CD14-positive monocyte (primary cell): Measurements from ENCODE around the gene SLC38A9. TPM values are rescaled to one million over a fixed set of nuclear protein-coding genes. Genes with fewer than 3 reads are reported as not detected.

Experiments used
- DNase-seq, 3 donors: peaks; one replicate each; pipeline ENCODE4 v3.0.0-alpha.2; 2011 to 2022
- H2AFZ ChIP-seq: 2 replicates; pipeline ENCODE4 v1.6.0; 2012; ENCODE audit warnings: mild to moderate bottlenecking, low read depth, low read length, inconsistent platforms; ENCODE audit not compliant: insufficient read depth, poor library complexity, severe bottlenecking
- H3K27ac ChIP-seq, 2 donors: 1 replicate in 1 of 2; 2 replicates in 1 of 2; pipeline ENCODE4 v1.5.1; 2012 to 2013; ENCODE audit warnings: low read length in 2 of 2, control low read depth in 1 of 2, inconsistent platforms in 1 of 2, low read depth in 1 of 2, mild to moderate bottlenecking in 1 of 2
- H3K27me3 ChIP-seq, 2 donors: one replicate each; pipeline versions ENCODE4 v1.6.0 to v1.6.1; 2011 to 2013; ENCODE audit warnings: low read length in 2 of 2; ENCODE audit not compliant: control insufficient read depth in 2 of 2, insufficient read depth in 2 of 2
- H3K36me3 ChIP-seq, 2 donors: replicated peaks in 1 of 2; 1 replicate in 1 of 2; 2 replicates in 1 of 2; pipeline versions ENCODE4 v1.5.1 to v1.6.1; 2012 to 2013; ENCODE audit warnings: low read length in 2 of 2, control low read depth in 1 of 2, inconsistent platforms in 1 of 2, mild to moderate bottlenecking in 1 of 2; ENCODE audit not compliant: insufficient read depth in 2 of 2, control insufficient read depth in 1 of 2
- H3K4me1 ChIP-seq, 2 donors: 1 replicate in 1 of 2; 2 replicates in 1 of 2; pipeline versions ENCODE4 v1.5.1 to v1.6.1; 2012 to 2013; ENCODE audit warnings: low read length in 2 of 2, control low read depth in 1 of 2, inconsistent platforms in 1 of 2, mild to moderate bottlenecking in 1 of 2, moderate library complexity in 1 of 2; ENCODE audit not compliant: insufficient read depth in 2 of 2, control insufficient read depth in 1 of 2
- H3K4me2 ChIP-seq: replicated peaks from 2 replicates; pipeline ENCODE3; 2012; ENCODE audit warnings: low read length, moderate library complexity, mild to moderate bottlenecking; ENCODE audit not compliant: poor library complexity, severe bottlenecking; ENCODE audit errors: extremely low read depth
- H3K4me3 ChIP-seq, 3 experiments: fragments of 200-600 bp in 1 of 3; sonication (generic) in 1 of 3; replicated peaks in 1 of 3; 1 replicate in 2 of 3; 2 replicates in 1 of 3; pipeline ENCODE4 v1.5.1; 2011 to 2013; ENCODE audit warnings: low read length in 3 of 3, mild to moderate bottlenecking in 3 of 3, control low read depth in 2 of 3, low read depth in 2 of 3, inconsistent platforms in 1 of 3, moderate library complexity in 1 of 3
- H3K79me2 ChIP-seq: 2 replicates; pipeline ENCODE4 v1.6.0; 2012; ENCODE audit warnings: mild to moderate bottlenecking, control low read depth, inconsistent platforms, low read length, moderate library complexity; ENCODE audit not compliant: insufficient read depth
- H3K9ac ChIP-seq: 2 replicates; pipeline ENCODE4 v1.6.0; 2017; ENCODE audit warnings: low read length, mild to moderate bottlenecking; ENCODE audit not compliant: insufficient read depth, poor library complexity, severe bottlenecking
- H3K9me3 ChIP-seq, 2 donors: replicated peaks in 1 of 2; 1 replicate in 1 of 2; 2 replicates in 1 of 2; pipeline versions ENCODE4 v1.5.1 to v1.6.1; 2012 to 2013; ENCODE audit warnings: low read length in 2 of 2, control low read depth in 1 of 2; ENCODE audit not compliant: control insufficient read depth in 1 of 2, insufficient read depth in 1 of 2
- H4K20me1 ChIP-seq: 2 replicates; pipeline ENCODE4 v1.6.0; 2012; ENCODE audit warnings: mild to moderate bottlenecking, low read length, control low read depth, moderate library complexity; ENCODE audit not compliant: insufficient read depth
- H3K27ac Mint-ChIP-seq, 7 donors: one replicate each; pipeline ENCODE4 v1.8.0; 2020; ENCODE audit warnings: mild to moderate bottlenecking in 7 of 7, mixed read lengths in 7 of 7, moderate library complexity in 6 of 7, inconsistent platforms in 2 of 7
- H3K27me3 Mint-ChIP-seq, 3 donors: one replicate each; pipeline ENCODE4 v1.8.0; 2021 to 2022; ENCODE audit warnings: low read depth in 3 of 3, mild to moderate bottlenecking in 3 of 3, mixed read lengths in 3 of 3, moderate library complexity in 3 of 3, inconsistent platforms in 1 of 3
- H3K36me3 Mint-ChIP-seq, 2 donors: one replicate each; pipeline ENCODE4 v1.8.0; 2020; ENCODE audit warnings: mixed read lengths in 2 of 2, inconsistent platforms in 1 of 2, mild to moderate bottlenecking in 1 of 2
- H3K4me1 Mint-ChIP-seq: one replicate; pipeline ENCODE4 v1.8.0; 2020; ENCODE audit warnings: mild to moderate bottlenecking, mixed read lengths
- H3K4me3 Mint-ChIP-seq, 2 donors: one replicate each; pipeline ENCODE4 v1.8.0; 2020; ENCODE audit warnings: mild to moderate bottlenecking in 2 of 2, mixed read lengths in 2 of 2, moderate library complexity in 1 of 2
- H3K9me3 Mint-ChIP-seq, 7 donors: one replicate each; pipeline ENCODE4 v1.8.0; 2020 to 2022; ENCODE audit warnings: mixed read lengths in 7 of 7, mild to moderate bottlenecking in 6 of 7, moderate library complexity in 6 of 7, inconsistent platforms in 2 of 7
- CTCF ChIP-seq: fragments of 200-600 bp; IDR thresholded peaks from one replicate; pipeline ENCODE4 v1.8.0; 2022; ENCODE audit warnings: antibody characterized with exemption, mild to moderate bottlenecking
- WGBS: methylation state at CpG from one replicate; pipeline ENCODE4 v1.1.5; 2013; ENCODE audit warnings: missing lambda C conversion rate; ENCODE audit not compliant: insufficient coverage; 5-methylcytosine and 5-hydroxymethylcytosine counted together
- intact Hi-C, 2 donors: fragments of 100-400 bp; cut with micrococcal nuclease; formaldehyde crosslinking; loops; one replicate each; pipeline versions ENCODE4 v1.15.0 to v1.15.1; 2023
- polyA plus RNA-seq, 3 donors: library from polyadenylated mRNA; depleted of rRNA in 1 of 3; unstranded in 2 of 3; stranded (reverse) in 1 of 3; fragments of 300-500 nt in 2 of 3; fragments of >200 nt in 1 of 3; fragmentation: Illumina TruSeq in 2 of 3; gene quantifications; 1 replicate in 2 of 3; 2 replicates in 1 of 3; pipeline ENCODE4 v1.2.3, GENCODE V29; 2012 to 2021

SLC38A9 gene
- polyA plus RNA-seq, 3 donors = 10.7 to 15.2 (median 14.1) TPM

- no peaks in the 10 kb centered on the region for H4K20me1 ChIP-seq
- no CpG with 5 or more reads among the region's 2 CpGs for WGBS
These were observed 74.1 kb downstream of the SLC38A9 start for GRCh38 chr5:55638051-55638450.

DNA sequence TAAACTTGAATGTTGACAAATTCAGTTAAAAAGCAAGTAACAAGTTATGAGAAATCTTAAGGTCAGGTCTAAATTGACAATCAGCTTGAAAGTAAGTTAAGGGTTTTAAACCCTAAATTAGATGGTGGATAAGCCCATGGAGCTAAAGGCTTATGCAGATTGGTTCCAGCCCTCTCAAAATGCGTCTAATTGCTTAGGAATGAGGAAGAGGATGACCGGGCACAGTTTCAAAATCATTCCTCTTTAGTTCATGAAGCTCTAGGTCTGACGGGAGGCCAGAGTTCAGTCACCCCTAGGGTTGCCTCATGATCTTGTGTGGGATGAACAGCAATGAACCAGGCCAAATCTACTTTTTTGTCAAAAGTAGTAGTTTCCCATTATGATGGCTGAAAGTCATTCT is 75.4 kb downstream of the SLC38A9 start:
- no peak for TF ChIP-seq CTCF
- Histone ChIP-seq H3K79me2 (no peaks in the 10 kb centered on the region), H2AFZ (no peak overlapping the region), H3K27me3 (no peaks in the 10 kb centered on the region), H3K4me3 (no peak overlapping the region), H3K36me3 (peaks cover 15 to 58% of the 10 kb centered on the region in 2 donors), H3K9ac (no peak overlapping the region), H3K9me3 (no peaks in the 10 kb centered on the region), H3K4me1 (peaks cover 1 to 4% of the 10 kb centered on the region in 2 donors), H4K20me1 (no peaks in the 10 kb centered on the region), H3K27ac (no peak overlapping the region), H3K4me2 (no peak overlapping the region)
- Mint-ChIP-seq H3K4me3 (no peak overlapping the region), H3K9me3 (no peaks in the 10 kb centered on the region), H3K27ac (peak overlapping the region in 1 of 7 donors; percentile 20), H3K4me1 (peaks cover 12% of the 10 kb centered on the region), H3K27me3 (no peaks in the 10 kb centered on the region), H3K36me3 (peaks cover 35 to 38% of the 10 kb centered on the region in 2 donors)
- intact Hi-C loops = no loop called here
- no peak for DNase-seq
- WGBS = 20% methylated on average over 1 of the region's 3 CpGs

More at GRCh38 chr5:55638051-55638450, 74.1 kb downstream of the SLC38A9 start:
- Histone ChIP-seq H3K27ac (no peak overlapping the region), H3K4me2 (no peak overlapping the region), H3K4me3 (no peak overlapping the region), H3K27me3 (no peaks in the 10 kb centered on the region), H2AFZ (no peak overlapping the region), H3K36me3 (peaks cover 12 to 50% of the 10 kb centered on the region in 2 donors), H3K9me3 (no peaks in the 10 kb centered on the region), H3K79me2 (no peaks in the 10 kb centered on the region), H3K9ac (no peak overlapping the region), H3K4me1 (peaks cover 5 to 9% of the 10 kb centered on the region in 2 donors)
- Mint-ChIP-seq H3K27me3 (no peaks in the 10 kb centered on the region), H3K4me1 (peaks cover 20% of the 10 kb centered on the region), H3K4me3 (no peak overlapping the region), H3K36me3 (peaks cover 30% of the 10 kb centered on the region in 2 donors), H3K27ac (no peak overlapping the region), H3K9me3 (no peaks in the 10 kb centered on the region)
- DNase-seq = no peak
- intact Hi-C loops = no loop called here
- no peak for TF ChIP-seq CTCF
